CD4-positive, alpha-beta T cell treated with Interleukin-17A for 4 hours (primary cell): ENCODE results near the gene RSKR.
"Not testable (repeated sequence)": the region's sequence is repeated elsewhere in the genome, so short reads cannot be mapped to it uniquely, and the experiment has no call there.

Experiments used
- DNase-seq: peaks from one replicate; pipeline ENCODE4 v3.0.0-alpha.2; 2020; ENCODE audit warnings: mixed read lengths

RSKR gene

GRCh38 chr17:28613931-28614381 lies at the start of gene RSKR:
Gene RSKR, minus strand, starts transcription at chr17:28614185. Its CDS starts 24 bp downstream, at chr17:28614161.
- no peak for DNase-seq

GRCh38 chr17:28663723-28664122 lies 49.7 kb upstream of the RSKR start:
- no peak for DNase-seq

- DNase-seq: no peak
These were observed 48.5 kb upstream of the RSKR start for GRCh38 chr17:28662527-28662829.

GRCh38 chr17:28661635-28662526 lies 47.9 kb upstream of the RSKR start, which contains the start of the genes SDF2 and SUPT6H:
Gene SDF2, minus strand, starts transcription at chr17:28661906. Its CDS starts 30 bp downstream, at chr17:28661876.
Gene SUPT6H, plus strand, starts transcription at chr17:28662205. Its CDS starts 11,197 bp downstream, at chr17:28673402.
- peak; percentile 93 for DNase-seq

GRCh38 chr17:28659497-28659881 lies 45.5 kb upstream of the RSKR start:
- not testable (repeated sequence) for DNase-seq

GRCh38 chr17:28658766-28659496 lies 44.9 kb upstream of the RSKR start:
- DNase-seq: not testable (repeated sequence)

GRCh38 chr17:28658342-28658741 lies 44.4 kb upstream of the RSKR start:
- DNase-seq: not testable (repeated sequence)

- no peak for DNase-seq
These were observed 43.8 kb upstream of the RSKR start for GRCh38 chr17:28657756-28658155.

GRCh38 chr17:28655160-28655559 lies 41.2 kb upstream of the RSKR start:
- no peak for DNase-seq

GRCh38 chr17:28648698-28649097 lies 34.7 kb upstream of the RSKR start:
- DNase-seq: no peak

- DNase-seq: peak; percentile 3
These were observed 32.2 kb upstream of the RSKR start for GRCh38 chr17:28646039-28646754.

- no peak for DNase-seq
These were observed 31.6 kb upstream of the RSKR start for GRCh38 chr17:28645576-28645939.

- DNase-seq: peak; percentile 96
These were observed 31.0 kb upstream of the RSKR start, which contains the start of gene BLTP2 for GRCh38 chr17:28644787-28645575. Gene BLTP2, minus strand, starts transcription at chr17:28645158. Its CDS starts 102 bp downstream, at chr17:28645056.

- DNase-seq: peak; percentile 10
These were observed 30.2 kb upstream of the RSKR start for GRCh38 chr17:28643983-28644786.

GRCh38 chr17:28641579-28641978 lies 27.6 kb upstream of the RSKR start:
- no peak for DNase-seq

GRCh38 chr17:28635506-28635905 lies 21.5 kb upstream of the RSKR start:
- no peak for DNase-seq

GRCh38 chr17:28634206-28634865 lies 20.4 kb upstream of the RSKR start:
- no peak for DNase-seq

- DNase-seq: no peak
These were observed 12.8 kb upstream of the RSKR start for GRCh38 chr17:28626818-28627217.

- no peak for DNase-seq
These were observed 10.2 kb upstream of the RSKR start for GRCh38 chr17:28624148-28624547.

- DNase-seq: no peak
These were observed 9.7 kb upstream of the RSKR start for GRCh38 chr17:28623696-28624095.

- DNase-seq: no peak
These were observed 8.2 kb upstream of the RSKR start for GRCh38 chr17:28622186-28622585.
